Dermis microvascular lymphatic vessel endothelial cell (primary cell): ENCODE data around the gene COLEC11. TPM values are rescaled to one million over a fixed set of nuclear protein-coding genes. Genes with fewer than 3 reads are reported as not detected.

ENCODE experiments used
- DNase-seq, 2 donors: peaks; one replicate each; pipeline versions ENCODE4 v3.0.0 to v3.0.0-alpha.2; 2010; ENCODE audit warnings: low read depth in 2 of 2
- total RNA-seq: library from RNA; depleted of rRNA; stranded (reverse); fragments of >200 nt; gene quantifications from 2 replicates; pipeline ENCODE4 v1.2.1, GENCODE V29; 2014

COLEC11 gene
- total RNA-seq, 1 donor from 2014 or later = 0.13 TPM

GRCh38 chr2:3670941-3671340 lies 76.0 kb downstream of the COLEC11 start:
- no peak for DNase-seq

GRCh38 chr2:3672861-3673678 lies 78.2 kb downstream of the COLEC11 start:
- DNase-seq = no peak

- DNase-seq = no peak
These were observed 79.3 kb downstream of the COLEC11 start for GRCh38 chr2:3674066-3674845.

- DNase-seq = no peak
These were observed 80.8 kb downstream of the COLEC11 start for GRCh38 chr2:3675687-3676086.

GRCh38 chr2:3677436-3677835 lies 82.5 kb downstream of the COLEC11 start:
- no peak for DNase-seq

- no peak for DNase-seq
These were observed 83.3 kb downstream of the COLEC11 start for GRCh38 chr2:3678212-3678611.

GRCh38 chr2:3679180-3679579 lies 84.3 kb downstream of the COLEC11 start:
- no peak for DNase-seq

GRCh38 chr2:3679616-3680393 lies 84.9 kb downstream of the COLEC11 start:
- no peak for DNase-seq

GRCh38 chr2:3680548-3681345 lies 85.8 kb downstream of the COLEC11 start:
- DNase-seq = no peak

- DNase-seq = no peak
These were observed 86.7 kb downstream of the COLEC11 start for GRCh38 chr2:3681625-3682024.

GRCh38 chr2:3682811-3683210 lies 87.9 kb downstream of the COLEC11 start:
- no peak for DNase-seq

- DNase-seq = no peak
These were observed 89.0 kb downstream of the COLEC11 start for GRCh38 chr2:3683748-3684454.

- no peak for DNase-seq
These were observed 95.3 kb downstream of the COLEC11 start for GRCh38 chr2:3689998-3690748.

- DNase-seq = peak; percentile 18 to 43
These were observed 97.5 kb downstream of the COLEC11 start for GRCh38 chr2:3692375-3692774.

Other genes starting within 250 kb of the COLEC11 start
- 28.8 and 29.5 TPM in 2 replicates for gene EIPR1, start 217.3 kb upstream of the COLEC11 start, total RNA-seq
- gene TRAPPC12, start 215.4 kb upstream of the COLEC11 start, total RNA-seq = 27.0 and 35.3 TPM in 2 replicates
- 45.3 and 63.5 TPM in 2 replicates for gene ADI1, start 75.6 kb upstream of the COLEC11 start, total RNA-seq
- 23.4 and 28.9 TPM in 2 replicates for gene RNASEH1, start 36.8 kb upstream of the COLEC11 start, total RNA-seq
- gene RPS7, start 19.9 kb upstream of the COLEC11 start, total RNA-seq = 1,448 and 1,544 TPM in 2 replicates
- not detected in 2 replicates for gene ALLC, start 63.1 kb downstream of the COLEC11 start, total RNA-seq
- 0.13 TPM in 2 replicates for gene DCDC2C, start 108.5 kb downstream of the COLEC11 start, total RNA-seq